CD4-positive, alpha-beta memory T cell (primary cell): ENCODE results near the gene DDRGK1. TPM values are rescaled to one million over a fixed set of nuclear protein-coding genes. Genes with fewer than 3 reads are reported as not detected.

Source experiments
- CTCF ChIA-PET: fragments of 350-600 bp; sonication (Branson Sonifier 250); formaldehyde crosslinking; loops from one replicate; lab custom pipeline; 2021; ENCODE audit warnings: inconsistent platforms; ENCODE audit not compliant: partially characterized antibody; lab: Charles Lee
- POLR2A ChIA-PET: fragments of 350-600 bp; sonication (Branson Sonifier 250); formaldehyde crosslinking; loops from one replicate; lab custom pipeline; 2021; ENCODE audit not compliant: partially characterized antibody; lab: Charles Lee
- DNase-seq, 5 donors: peaks; one replicate each; pipeline versions ENCODE4 v3.0.0 to v3.0.0-alpha.2; 2020 to 2022; ENCODE audit warnings: mixed read lengths in 1 of 5
- H3K27ac ChIP-seq: one replicate; pipeline ENCODE4 v1.7.0; 2013; ENCODE audit warnings: low read depth, low read length
- H3K27me3 ChIP-seq: 2 replicates; pipeline ENCODE4 v1.7.0; 2013; ENCODE audit warnings: mild to moderate bottlenecking, low read length, moderate library complexity; ENCODE audit not compliant: insufficient read depth
- H3K36me3 ChIP-seq: 2 replicates; pipeline ENCODE4 v1.7.0; 2013; ENCODE audit warnings: mild to moderate bottlenecking, low read length, moderate library complexity; ENCODE audit not compliant: insufficient read depth
- H3K4me1 ChIP-seq: 2 replicates; pipeline ENCODE4 v1.7.0; 2013; ENCODE audit warnings: mild to moderate bottlenecking, low read length, moderate library complexity; ENCODE audit not compliant: insufficient read depth
- H3K4me3 ChIP-seq, 2 donors: one replicate each; pipeline ENCODE4 v1.7.0; 2013; ENCODE audit warnings: low read length in 2 of 2, mild to moderate bottlenecking in 1 of 2
- H3K9me3 ChIP-seq, 2 donors: one replicate each; pipeline ENCODE4 v1.7.0; 2013; ENCODE audit warnings: low read length in 2 of 2, control low read depth in 1 of 2; ENCODE audit not compliant: control insufficient read depth in 1 of 2
- H3K27ac Mint-ChIP-seq, 7 donors: one replicate each; pipeline ENCODE4 v1.8.0; 2020 to 2021; ENCODE audit warnings: mixed read lengths in 7 of 7, mild to moderate bottlenecking in 6 of 7, inconsistent platforms in 3 of 7, moderate library complexity in 3 of 7
- H3K27me3 Mint-ChIP-seq, 2 donors: one replicate each; pipeline ENCODE4 v1.8.0; 2020 to 2021; ENCODE audit warnings: mixed read lengths in 2 of 2
- H3K36me3 Mint-ChIP-seq, 2 donors: one replicate each; pipeline ENCODE4 v1.8.0; 2020 to 2021; ENCODE audit warnings: mixed read lengths in 2 of 2, inconsistent platforms in 1 of 2, mild to moderate bottlenecking in 1 of 2
- H3K4me1 Mint-ChIP-seq, 4 donors: one replicate each; pipeline ENCODE4 v1.8.0; 2020 to 2021; ENCODE audit warnings: mixed read lengths in 4 of 4, mild to moderate bottlenecking in 1 of 4
- H3K4me3 Mint-ChIP-seq, 8 donors: one replicate each; pipeline ENCODE4 v1.8.0; 2020 to 2021; ENCODE audit warnings: mixed read lengths in 8 of 8, mild to moderate bottlenecking in 7 of 8, moderate library complexity in 6 of 8, inconsistent platforms in 3 of 8
- H3K9me3 Mint-ChIP-seq, 8 donors: one replicate each; pipeline ENCODE4 v1.8.0; 2020 to 2021; ENCODE audit warnings: mixed read lengths in 8 of 8, mild to moderate bottlenecking in 5 of 8, inconsistent platforms in 3 of 8, moderate library complexity in 1 of 8
- intact Hi-C: fragments of 100-400 bp; cut with micrococcal nuclease; formaldehyde crosslinking; loops from one replicate; pipeline ENCODE4 v1.15.1; 2023
- polyA plus RNA-seq, 2 donors: library from polyadenylated mRNA; unstranded; fragments of 300-500 nt; fragmentation: Illumina TruSeq; gene quantifications; one replicate each; pipeline ENCODE4 v1.2.3, GENCODE V29; 2021
- total RNA-seq, 2 experiments: library from RNA; stranded (reverse); gene quantifications; one replicate each; pipeline ENCODE4 v1.2.3, GENCODE V29; 2021

Gene DDRGK1
- total and polyA plus RNA-seq, 4 experiments from 2014 or later: 35.2 to 61.0 (median 54.6) TPM

DNA sequence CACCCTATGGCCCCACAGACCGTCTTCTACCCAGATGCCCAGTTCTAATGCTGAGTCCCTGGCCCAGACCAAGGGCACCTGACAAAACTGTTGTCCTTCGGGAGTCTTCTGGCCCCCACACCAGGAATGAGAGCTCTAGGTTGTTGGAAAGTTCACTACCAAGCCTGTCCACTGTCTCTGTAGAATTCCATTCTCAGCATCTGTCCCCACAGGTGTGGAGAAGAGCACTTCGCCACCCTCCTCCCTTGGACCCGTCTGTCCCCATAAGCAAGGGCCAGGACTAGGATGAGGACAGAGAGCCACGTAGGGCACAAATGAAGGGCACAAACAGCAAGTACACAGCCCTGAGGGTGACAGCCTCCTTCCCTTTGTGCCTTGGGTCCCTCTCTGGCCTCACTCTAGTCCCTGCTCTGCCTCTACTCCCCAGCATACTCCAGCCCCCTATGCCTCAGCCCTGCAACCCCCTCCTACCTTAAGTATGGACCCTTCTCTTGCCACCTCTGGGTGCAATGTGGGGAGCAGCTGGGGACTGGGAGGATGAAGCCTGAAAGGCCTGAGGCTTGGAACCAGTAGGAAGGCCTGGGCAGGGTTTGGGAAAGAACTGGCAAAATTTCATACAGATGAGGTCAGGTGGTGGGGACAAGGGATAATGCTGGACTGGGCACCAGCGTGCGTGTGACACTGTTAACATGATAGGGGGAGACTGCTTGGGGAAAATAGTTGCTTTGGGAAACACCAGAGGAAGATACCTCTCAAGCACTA lies 35.5 kb downstream of the DDRGK1 start:
- no peaks in the 10 kb centered on the region for H3K9me3 ChIP-seq
- H3K4me1 Mint-ChIP-seq: peaks cover 0 to 22% (median 4%) of the 10 kb centered on the region in 4 donors
- H3K27ac Mint-ChIP-seq: peak overlapping the region in 2 of 7 donors; percentile 2 to 46
- no peak overlapping the region for H3K4me3 ChIP-seq
- H3K27me3 ChIP-seq: peaks cover 7% of the 10 kb centered on the region
- no peaks in the 10 kb centered on the region for H3K36me3 ChIP-seq
- no peak for DNase-seq
- H3K4me1 ChIP-seq: peaks cover 11% of the 10 kb centered on the region
- no peak overlapping the region for H3K27ac ChIP-seq
- peaks cover 0 to 1% of the 10 kb centered on the region in 2 donors for H3K36me3 Mint-ChIP-seq
- H3K27me3 Mint-ChIP-seq: peaks cover 14 to 18% of the 10 kb centered on the region in 2 donors
- CTCF ChIA-PET: no interaction called here
- no peaks in the 10 kb centered on the region for H3K9me3 Mint-ChIP-seq
- peak overlapping the region in 1 of 8 donors; percentile 20 for H3K4me3 Mint-ChIP-seq
- intact Hi-C loops: no loop called here
- POLR2A ChIA-PET: no interaction called here

DNA sequence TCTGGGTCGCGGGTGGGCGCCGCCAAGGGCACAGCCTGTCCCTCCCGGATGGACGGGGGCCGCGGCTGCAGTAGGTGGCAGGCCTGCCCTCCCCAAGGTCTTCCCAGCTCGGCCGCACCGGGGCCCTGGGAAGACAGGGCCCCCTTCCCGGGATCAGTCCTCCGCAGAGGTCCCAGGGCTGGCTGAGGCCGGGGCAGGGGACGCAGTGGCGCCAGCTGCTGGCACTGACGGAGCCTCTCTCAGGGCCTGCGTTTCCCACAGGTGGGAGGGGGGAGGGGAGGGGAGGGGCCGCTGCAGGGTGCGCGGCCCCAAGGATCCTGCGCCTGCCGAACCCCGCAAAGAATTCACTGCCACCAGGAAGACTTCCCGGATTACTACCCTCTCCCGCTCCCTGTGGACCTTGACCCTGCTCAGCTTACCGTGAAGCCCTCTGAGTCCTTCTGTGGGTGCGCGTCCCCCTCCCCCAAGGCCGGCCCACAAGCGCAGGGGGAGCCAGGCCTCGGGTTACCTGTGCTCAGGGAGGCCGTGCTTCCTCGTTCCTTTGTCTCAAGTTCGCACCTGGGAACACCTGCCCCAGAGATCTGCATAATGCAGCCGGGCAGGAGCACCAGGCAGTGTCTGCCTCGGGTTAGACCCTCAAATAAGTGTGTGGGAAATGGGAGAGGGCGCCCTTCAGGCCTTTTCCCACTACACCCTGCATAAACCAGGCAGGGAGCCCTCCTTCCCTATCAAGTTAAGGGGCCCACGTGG lies 36.2 kb downstream of the DDRGK1 start:
- H3K9me3 ChIP-seq: no peaks in the 10 kb centered on the region
- peaks cover 0 to 22% (median 4%) of the 10 kb centered on the region in 4 donors for H3K4me1 Mint-ChIP-seq
- ChIA-PET POLR2A (interaction anchor here (1.1 to 1.7 kb wide), 2 partner anchors 9 to 35 kb away, joined by 3 to 4 read pairs; partner anchors contain the start of genes FASTKD5 and UBOX5), CTCF (no interaction called here)
- DNase-seq: no peak
- H3K4me3 Mint-ChIP-seq: peak overlapping the region in 1 of 8 donors; percentile 24
- H3K27ac ChIP-seq: no peak overlapping the region
- H3K27me3 ChIP-seq: peaks cover 7% of the 10 kb centered on the region
- H3K27ac Mint-ChIP-seq: peak overlapping the region in 1 of 7 donors; percentile 46
- H3K4me1 ChIP-seq: peaks cover 8% of the 10 kb centered on the region
- H3K36me3 ChIP-seq: no peaks in the 10 kb centered on the region
- peaks cover 14 to 18% of the 10 kb centered on the region in 2 donors for H3K27me3 Mint-ChIP-seq
- no peak overlapping the region for H3K4me3 ChIP-seq
- peaks cover 0 to 1% of the 10 kb centered on the region in 2 donors for H3K36me3 Mint-ChIP-seq
- intact Hi-C loops: no loop called here
- no peaks in the 10 kb centered on the region for H3K9me3 Mint-ChIP-seq

DNA sequence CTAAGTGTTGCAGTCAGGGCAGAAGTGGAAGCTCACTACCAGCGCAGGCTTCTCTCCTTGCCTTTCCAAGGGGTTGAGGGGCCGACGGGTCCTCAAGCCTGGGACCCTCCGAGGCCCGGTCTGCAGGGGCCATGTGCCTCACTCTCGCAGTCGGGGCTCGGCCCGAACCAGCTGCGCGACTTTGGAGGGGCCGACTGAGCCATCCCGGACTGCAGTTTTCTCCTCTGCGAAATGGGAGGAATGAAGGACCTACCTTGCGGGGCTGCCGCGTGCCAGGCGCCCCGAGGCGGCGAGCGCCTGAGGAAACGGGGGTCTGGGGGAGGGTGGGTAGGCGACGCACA lies 36.8 kb downstream of the DDRGK1 start:
- H3K9me3 Mint-ChIP-seq: no peaks in the 10 kb centered on the region
- no peak overlapping the region for H3K27ac Mint-ChIP-seq
- no peak overlapping the region for H3K27ac ChIP-seq
- H3K27me3 Mint-ChIP-seq: peaks cover 14 to 18% of the 10 kb centered on the region in 2 donors
- DNase-seq: no peak
- H3K9me3 ChIP-seq: no peaks in the 10 kb centered on the region
- CTCF ChIA-PET: no interaction called here
- H3K4me3 Mint-ChIP-seq: no peak overlapping the region
- no peaks in the 10 kb centered on the region for H3K36me3 ChIP-seq
- H3K4me3 ChIP-seq: no peak overlapping the region
- H3K4me1 Mint-ChIP-seq: peaks cover 0 to 20% (median 4%) of the 10 kb centered on the region in 4 donors
- H3K36me3 Mint-ChIP-seq: peaks cover 0 to 1% of the 10 kb centered on the region in 2 donors
- intact Hi-C loops: no loop called here
- POLR2A ChIA-PET: interaction anchor here (0.6 to 1.7 kb wide), 3 partner anchors 8 to 1024 kb away, joined by 3 to 4 read pairs (median 3); partner anchors contain the start of genes FASTKD5 and UBOX5
- H3K27me3 ChIP-seq: peaks cover 7% of the 10 kb centered on the region
- peaks cover 7% of the 10 kb centered on the region for H3K4me1 ChIP-seq

DNA sequence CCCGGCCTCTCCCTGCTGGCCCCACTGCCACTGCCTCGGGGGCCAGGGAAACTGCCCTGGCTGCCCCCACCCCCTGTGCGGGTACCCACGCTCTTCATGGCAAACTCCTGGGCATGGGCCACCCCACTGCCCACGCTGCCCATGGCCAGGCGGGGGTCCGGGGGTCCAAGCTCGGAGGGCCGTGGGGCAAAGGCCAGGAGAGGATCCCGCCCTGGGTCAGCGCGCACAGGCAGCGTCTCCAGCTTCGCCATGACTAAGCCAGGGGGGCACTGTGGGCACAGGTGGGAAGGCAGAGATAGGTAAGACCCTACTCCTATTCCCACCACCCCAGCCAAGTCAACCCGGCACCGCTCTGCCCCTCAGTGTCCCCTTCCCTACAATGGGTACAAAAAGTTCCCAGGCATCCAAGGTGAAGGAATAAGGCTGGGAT lies 37.6 kb downstream of the DDRGK1 start:
- no peak overlapping the region for H3K4me3 Mint-ChIP-seq
- H3K36me3 Mint-ChIP-seq: no peaks in the 10 kb centered on the region
- CTCF ChIA-PET: no interaction called here
- H3K36me3 ChIP-seq: no peaks in the 10 kb centered on the region
- no peaks in the 10 kb centered on the region for H3K9me3 ChIP-seq
- peaks cover 14% of the 10 kb centered on the region in 2 donors for H3K27me3 Mint-ChIP-seq
- peaks cover 0 to 12% (median 0%) of the 10 kb centered on the region in 4 donors for H3K4me1 Mint-ChIP-seq
- intact Hi-C loops: no loop called here
- H3K27me3 ChIP-seq: peaks cover 7% of the 10 kb centered on the region
- no peak overlapping the region for H3K27ac Mint-ChIP-seq
- no peak for DNase-seq
- H3K9me3 Mint-ChIP-seq: no peaks in the 10 kb centered on the region
- POLR2A ChIA-PET: interaction anchor here (1.7 kb wide), 1 partner anchor 37 kb away, joined by 3 read pairs; no protein-coding TSS in a partner anchor
- no peak overlapping the region for H3K4me3 ChIP-seq
- H3K27ac ChIP-seq: no peak overlapping the region
- H3K4me1 ChIP-seq: no peaks in the 10 kb centered on the region

DNA sequence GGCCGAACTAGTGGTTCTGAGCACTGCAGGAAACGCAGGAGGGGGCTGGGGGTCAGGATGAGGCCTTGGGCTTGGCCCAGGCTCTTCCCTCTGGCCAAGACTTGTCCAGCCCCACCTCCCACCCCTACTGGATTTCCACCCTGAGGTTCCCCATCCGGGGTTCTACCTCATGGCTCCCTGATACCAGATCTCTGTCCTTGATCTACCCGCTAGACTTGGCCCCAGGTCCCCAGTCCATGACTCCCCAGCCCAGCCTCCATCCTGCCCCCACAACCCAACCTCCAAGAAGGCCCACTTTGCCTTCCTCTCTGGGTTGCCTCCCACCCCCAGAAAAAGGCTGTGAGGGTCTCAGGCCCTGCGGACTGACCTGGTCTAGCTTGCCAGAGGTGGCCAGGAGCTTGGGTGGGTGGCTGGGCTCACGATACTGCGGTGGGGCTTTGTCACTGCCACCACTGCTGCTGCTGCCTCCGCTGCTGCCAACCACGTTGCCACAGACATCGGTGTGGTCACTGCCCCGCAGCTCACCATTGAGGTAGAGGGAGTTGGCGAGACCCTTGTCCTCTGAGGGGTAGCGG lies 38.1 kb downstream of the DDRGK1 start:
- DNase-seq: no peak
- Histone ChIP-seq H3K27ac (no peak overlapping the region), H3K36me3 (no peaks in the 10 kb centered on the region), H3K27me3 (peaks cover 7% of the 10 kb centered on the region), H3K4me1 (no peaks in the 10 kb centered on the region), H3K9me3 (no peaks in the 10 kb centered on the region), H3K4me3 (no peak overlapping the region)
- H3K4me3 Mint-ChIP-seq: no peak overlapping the region
- peaks cover 0 to 11% (median 0%) of the 10 kb centered on the region in 4 donors for H3K4me1 Mint-ChIP-seq
- POLR2A ChIA-PET: interaction anchor here (1.7 kb wide), 1 partner anchor 37 kb away, joined by 3 read pairs; no protein-coding TSS in a partner anchor
- no peaks in the 10 kb centered on the region for H3K9me3 Mint-ChIP-seq
- H3K27ac Mint-ChIP-seq: no peak overlapping the region
- no peaks in the 10 kb centered on the region for H3K36me3 Mint-ChIP-seq
- CTCF ChIA-PET: no interaction called here
- intact Hi-C loops: no loop called here
- H3K27me3 Mint-ChIP-seq: peaks cover 14% of the 10 kb centered on the region in 2 donors

DNA sequence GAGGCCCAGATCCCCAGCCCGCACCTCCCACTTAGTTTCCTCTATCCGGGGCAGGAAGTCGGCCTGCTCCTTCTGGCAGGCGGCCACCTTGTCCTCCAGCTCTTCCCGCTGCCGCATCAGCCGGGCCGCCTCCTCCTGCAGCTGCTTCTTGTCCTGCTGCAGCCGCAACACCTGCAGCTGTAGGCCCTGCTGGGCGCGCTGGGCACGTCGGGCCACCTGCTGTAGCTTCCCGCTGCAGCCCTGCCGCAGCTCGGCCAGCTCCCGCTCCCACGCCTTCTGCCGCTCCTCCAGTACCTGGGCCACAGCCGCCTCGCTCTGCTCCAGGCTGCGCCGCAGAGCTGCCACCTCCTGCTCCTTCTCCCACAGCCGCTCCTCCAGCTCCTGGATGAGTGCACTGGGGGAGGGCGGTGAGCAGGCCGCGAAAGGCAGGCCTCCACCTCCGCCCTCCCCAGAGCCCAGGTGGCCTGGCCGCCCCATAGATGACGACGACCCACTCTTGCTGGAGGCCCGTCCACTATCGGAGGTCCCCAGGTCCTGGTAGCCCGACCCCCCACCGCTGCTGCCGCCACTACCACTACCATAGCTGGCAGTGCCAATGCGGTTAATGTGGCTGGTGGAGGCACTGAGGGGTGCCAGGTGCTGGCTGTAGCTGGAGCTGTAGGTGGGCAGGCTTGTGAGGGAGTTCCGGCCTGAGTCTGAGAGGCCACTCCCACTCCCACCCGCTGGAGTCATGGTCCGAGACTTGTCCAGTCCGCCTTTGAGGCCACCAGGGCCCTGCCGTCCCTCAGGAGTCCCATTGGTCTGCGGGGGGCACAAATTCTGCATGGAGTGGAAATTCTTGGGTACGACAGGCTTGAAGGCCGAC lies 38.8 kb downstream of the DDRGK1 start:
- Histone ChIP-seq H3K27me3 (peaks cover 7% of the 10 kb centered on the region), H3K36me3 (no peaks in the 10 kb centered on the region), H3K27ac (no peak overlapping the region), H3K4me3 (no peak overlapping the region), H3K9me3 (no peaks in the 10 kb centered on the region), H3K4me1 (no peaks in the 10 kb centered on the region)
- H3K36me3 Mint-ChIP-seq: no peaks in the 10 kb centered on the region
- ChIA-PET POLR2A (no interaction called here), CTCF (interaction anchor here (0.5 kb wide), 1 partner anchor 37 kb away, joined by 3 read pairs; no protein-coding TSS in a partner anchor)
- H3K27me3 Mint-ChIP-seq: peaks cover 14% of the 10 kb centered on the region in 2 donors
- H3K4me3 Mint-ChIP-seq: no peak overlapping the region
- H3K9me3 Mint-ChIP-seq: no peaks in the 10 kb centered on the region
- intact Hi-C loops: no loop called here
- no peak overlapping the region for H3K27ac Mint-ChIP-seq
- H3K4me1 Mint-ChIP-seq: peaks cover 0 to 16% (median under 1%) of the 10 kb centered on the region in 4 donors
- no peak for DNase-seq
